Measurements from ENCODE around the gene SYNGR2.

- TF ChIP-seq POLR2AphosphoS5 (IDR thresholded peaks at IDR 0.05; ENCODE audit: low read depth, low read length) (peak; percentile 67), CTCF (IDR thresholded peaks at IDR 0.05 in 2 of 3, conservative IDR thresholded peaks at IDR 0.05 in 1 of 3; ENCODE audit: borderline replicate concordance in 1 of 3, insufficient read depth in 1 of 3, low read depth in 2 of 3, low read length in 2 of 3) (no peak), POLR2A (IDR thresholded peaks at IDR 0.05; ENCODE audit: borderline replicate concordance, extremely low read depth, insufficient read depth, insufficient read length) (no peak), EZH2 (IDR thresholded peaks at IDR 0.05) (no peak), SRF (IDR thresholded peaks at IDR 0.05; ENCODE audit: low read depth) (no peak), TCF7L2 (IDR thresholded peaks at IDR 0.05; ENCODE audit: borderline replicate concordance, extremely low read depth, insufficient read depth, insufficient read length) (no peak), SIN3A (IDR thresholded peaks at IDR 0.05; ENCODE audit: low read depth) (no peak), ATF3 (IDR thresholded peaks at IDR 0.05) (no peak), EZH2phosphoT487 (IDR thresholded peaks at IDR 0.05; ENCODE audit: borderline replicate concordance) (no peak), MAX (IDR thresholded peaks at IDR 0.05) (no peak)
These were observed 28.0 kb upstream of the SYNGR2 start for GRCh38 chr17:78140169-78141051.
